GM12878 (cell line): Measurements from ENCODE around the gene SLC7A5. TPM values are rescaled to one million over a fixed set of nuclear protein-coding genes. Genes with fewer than 3 reads are reported as not detected.
"Not testable (repeated sequence)": the region's sequence is repeated elsewhere in the genome, so short reads cannot be mapped to it uniquely, and the experiment has no call there.

Source experiments
- ATAC-seq: fragments of 200-7000 bp; cut with Tn5 transposase; 3 replicates; pipeline ENCODE4 v1.9.1; 2020; ENCODE audit warnings: mild to moderate bottlenecking, moderate library complexity
- BruUV-seq: library from RNA; stranded (reverse); fragments of 400-500 nt; replicated peaks from 2 replicates; lab custom pipeline; 2021; lab: Mats Ljungman, UMichigan
- CTCF ChIA-PET: fragments of 300-600 bp; sonication (Branson Sonifier 250); formaldehyde crosslinking; extraction: SDS; loops from one replicate; lab custom pipeline; 2021; ENCODE audit warnings: inconsistent platforms; lab: Yijun Ruan, JAX
- POLR2A ChIA-PET: fragments of 350-600 bp; formaldehyde crosslinking; extraction: SDS; loops from one replicate; lab custom pipeline; 2021; ENCODE audit warnings: inconsistent platforms; lab: Charles Lee
- RAD21 ChIA-PET: fragments of 300-600 bp; sonication (Branson Sonifier 250); formaldehyde crosslinking; loops from one replicate; lab custom pipeline; 2023; ENCODE audit warnings: antibody characterized with exemption; ENCODE audit not compliant: unreplicated experiment; lab: Charles Lee
- SMC1A ChIA-PET: fragments of 300-600 bp; sonication (Branson Sonifier 250); formaldehyde crosslinking; loops from one replicate; lab custom pipeline; 2023; ENCODE audit not compliant: unreplicated experiment, uncharacterized antibody; lab: Charles Lee
- DNase-seq: peaks from one replicate; pipeline ENCODE4 v3.0.0-alpha.2; 2011; ENCODE audit warnings: low read depth, low spot score
- FAIRE-seq: peaks from 3 replicates; lab custom pipeline; 2011; peaks lifted over from hg19 to GRCh38; lab: Jason Lieb, UNC
- H2AFZ ChIP-seq: 2 replicates; pipeline ENCODE4 v1.6.0; 2011; ENCODE audit warnings: low read depth, low read length, control low read depth; ENCODE audit not compliant: control insufficient read depth
- H3K27ac ChIP-seq: 2 replicates; pipeline ENCODE4 v1.5.1; 2011; ENCODE audit warnings: control low read depth; ENCODE audit not compliant: control insufficient read depth, insufficient read depth
- H3K27me3 ChIP-seq, 2 experiments: replicated peaks in 1 of 2; 2 replicates each; pipeline versions ENCODE4 v1.6.0 to v1.6.1; 2011; ENCODE audit warnings: low read length in 1 of 2; ENCODE audit not compliant: control insufficient read depth in 2 of 2, insufficient read depth in 2 of 2
- H3K36me3 ChIP-seq, 2 experiments: 2 replicates each; pipeline ENCODE4 v1.5.1; 2011; ENCODE audit warnings: low read length in 1 of 2; ENCODE audit not compliant: control insufficient read depth in 2 of 2, insufficient read depth in 2 of 2
- H3K4me1 ChIP-seq: 2 replicates; pipeline ENCODE4 v1.6.1; 2011; ENCODE audit warnings: mild to moderate bottlenecking, low read length, moderate library complexity, mixed read lengths; ENCODE audit not compliant: control insufficient read depth, insufficient read depth
- H3K4me2 ChIP-seq: 2 replicates; pipeline ENCODE4 v1.6.0; 2011; ENCODE audit warnings: control low read depth; ENCODE audit not compliant: control insufficient read depth, insufficient read depth
- H3K4me3 ChIP-seq: fragments of 200-600 bp; sonication (generic); 2 replicates; pipeline ENCODE4 v1.5.1; 2016
- H3K79me2 ChIP-seq: 2 replicates; pipeline ENCODE4 v1.6.0; 2011; ENCODE audit warnings: low read length; ENCODE audit not compliant: control insufficient read depth, insufficient read depth
- H3K9ac ChIP-seq: 2 replicates; pipeline ENCODE4 v1.8.0; 2011; ENCODE audit warnings: low read length, control low read depth, mixed read lengths; ENCODE audit not compliant: control insufficient read depth, insufficient read depth
- H3K9me3 ChIP-seq: replicated peaks from 3 replicates; pipeline ENCODE4 v1.5.1; 2011; ENCODE audit warnings: mild to moderate bottlenecking, low read length; ENCODE audit not compliant: control insufficient read depth, insufficient read depth
- H4K20me1 ChIP-seq: 2 replicates; pipeline ENCODE4 v1.6.0; 2011; ENCODE audit not compliant: control insufficient read depth, insufficient read depth
- WGBS: methylation state at CpG from one replicate; pipeline ENCODE4 v1.1.6; 2016; ENCODE audit warnings: low lambda C conversion rate; ENCODE audit not compliant: insufficient replicate concordance, insufficient coverage; ENCODE audit errors: missing lambda C conversion rate; 5-methylcytosine and 5-hydroxymethylcytosine counted together
- in situ Hi-C: fragments of 300-500 bp; cut with MboI; formaldehyde crosslinking; loops from 9 replicates; pipeline ENCODE4 v1.14.3; 2018; ENCODE audit warnings: mixed read lengths
- intact Hi-C: fragments of 100-400 bp; cut with micrococcal nuclease; formaldehyde crosslinking; loops from one replicate; pipeline ENCODE4 v1.14.2; 2022; ENCODE audit not compliant: unreplicated experiment
- polyA plus RNA-seq, 11 experiments: library from polyadenylated mRNA; depleted of rRNA in 4 of 11; unstranded in 6 of 11; stranded (reverse) in 5 of 11; fragments of >200 nt; fragmentation: Nextera tagmentation in 4 of 11; fragmentation: Illumina TruSeq in 1 of 11; extraction: Ambion mirVana in 4 of 11; extraction: Trizol in 1 of 11; gene quantifications; 1 replicate in 1 of 11; 2 replicates in 10 of 11; pipeline versions ENCODE4 v1.2.1 to v1.2.3, GENCODE V29; 2011 to 2016; ENCODE audit warnings: inconsistent platforms in 2 of 11, missing spikeins in 2 of 11, low read depth in 1 of 11
- total RNA-seq, 4 experiments: library from RNA; depleted of rRNA in 3 of 4; stranded (reverse); fragments of >200 nt in 3 of 4; fragmentation: Illumina TruSeq in 1 of 4; extraction: Trizol in 1 of 4; gene quantifications; 2 replicates each; pipeline versions ENCODE4 v1.2.1 to v1.2.3, GENCODE V29; 2013 to 2021

SLC7A5 gene
- total and polyA plus RNA-seq, 10 of the 15 experiments (the other 5 are each of a cell fraction or from before 2014, with no cell fraction given) = 2.3 to 101 (median 35.8) TPM

- H3K79me2 ChIP-seq, FAIRE-seq, intact Hi-C loops: not testable (repeated sequence)
Observed at GRCh38 chr16:87887931-87888330, 18.6 kb upstream of the SLC7A5 start.

GRCh38 chr16:87885371-87885967 is 16.2 kb upstream of the SLC7A5 start:
- H3K27me3 ChIP-seq, H3K9ac ChIP-seq, ATAC-seq, H3K36me3 ChIP-seq, H3K79me2 ChIP-seq, H3K4me3 ChIP-seq, H3K4me2 ChIP-seq, in situ Hi-C loops, H3K9me3 ChIP-seq, DNase-seq, intact Hi-C loops, H3K27ac ChIP-seq, H4K20me1 ChIP-seq, RAD21 ChIA-PET, POLR2A ChIA-PET, FAIRE-seq, BruUV-seq, H3K4me1 ChIP-seq, H2AFZ ChIP-seq: not testable (repeated sequence)
- SMC1A ChIA-PET = interaction anchor here (1.4 kb wide), 1 partner anchor 14 kb away, joined by 3 read pairs; no protein-coding TSS in a partner anchor
- 21% methylated on average over 7 of the region's 8 CpGs for WGBS
- CTCF ChIA-PET = interaction anchor here (0.9 to 2.3 kb wide), 2 partner anchors 14 to 36 kb away, joined by 4 read pairs; no protein-coding TSS in a partner anchor

More at GRCh38 chr16:87887931-87888330, 18.6 kb upstream of the SLC7A5 start:
- 73% methylated on average over 8 of the region's 8 CpGs for WGBS
- H3K36me3 ChIP-seq, DNase-seq, H3K27ac ChIP-seq, H3K9me3 ChIP-seq, H3K27me3 ChIP-seq, ATAC-seq, H3K4me3 ChIP-seq, in situ Hi-C loops, H3K9ac ChIP-seq, H4K20me1 ChIP-seq, POLR2A ChIA-PET, H3K4me1 ChIP-seq, H2AFZ ChIP-seq, H3K4me2 ChIP-seq, BruUV-seq: not testable (repeated sequence)
- ChIA-PET CTCF (interaction anchor here (2.3 kb wide), 1 partner anchor 38 kb away, joined by 4 read pairs; no protein-coding TSS in a partner anchor), SMC1A (interaction anchor here (1.3 to 1.4 kb wide), 2 partner anchors 12 to 109 kb away, joined by 3 read pairs; no protein-coding TSS in a partner anchor), RAD21 (interaction anchor here (1.0 kb wide), 1 partner anchor 119 kb away, joined by 4 read pairs; no protein-coding TSS in a partner anchor)
